ENCODE measurements around the gene FOCAD.
"Not testable (repeated sequence)": the region's sequence is repeated elsewhere in the genome, so short reads cannot be mapped to it uniquely, and the experiment has no call there.

The FOCAD gene

DNA sequence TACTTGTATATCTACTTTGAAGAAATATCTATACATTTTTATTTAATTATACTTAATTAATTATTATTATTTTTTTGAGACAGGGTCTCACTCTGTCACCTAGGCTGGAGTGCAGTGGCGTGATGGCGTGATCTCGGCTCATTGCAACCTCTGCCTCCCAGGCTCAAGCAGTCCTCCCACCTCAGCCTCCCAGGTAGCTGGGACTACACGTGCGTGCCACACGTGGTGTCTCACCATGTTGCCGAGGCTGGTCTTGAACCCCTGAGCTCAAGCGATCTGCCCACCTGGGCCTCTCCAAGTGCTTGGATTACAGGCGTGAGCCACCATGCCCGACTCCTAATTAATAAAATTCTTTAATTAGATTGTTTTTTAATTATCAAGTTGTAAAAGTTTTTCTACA, 10.5 kb upstream of the FOCAD start:
- not testable (repeated sequence) for DNase-seq

DNA sequence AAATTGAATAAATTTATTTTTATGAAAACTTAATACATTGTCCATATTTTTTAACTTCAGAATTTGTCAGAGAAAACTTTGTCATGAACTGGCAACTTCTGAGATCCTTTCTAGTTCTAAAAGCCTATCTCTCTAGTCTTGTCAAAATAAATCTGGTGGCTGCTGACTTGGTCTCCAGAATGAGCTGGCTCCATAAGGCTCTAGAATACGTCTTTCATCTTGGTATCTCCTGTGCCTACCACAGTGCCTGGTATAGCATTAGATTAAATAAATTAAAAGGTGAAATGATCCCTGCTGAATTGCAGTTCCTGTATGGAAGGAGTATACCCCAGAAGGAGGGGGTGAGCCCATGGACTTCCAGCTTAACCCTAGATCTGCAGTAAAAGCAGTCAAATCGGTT, 2.6 kb upstream of the FOCAD start:
- no peak for DNase-seq

DNA sequence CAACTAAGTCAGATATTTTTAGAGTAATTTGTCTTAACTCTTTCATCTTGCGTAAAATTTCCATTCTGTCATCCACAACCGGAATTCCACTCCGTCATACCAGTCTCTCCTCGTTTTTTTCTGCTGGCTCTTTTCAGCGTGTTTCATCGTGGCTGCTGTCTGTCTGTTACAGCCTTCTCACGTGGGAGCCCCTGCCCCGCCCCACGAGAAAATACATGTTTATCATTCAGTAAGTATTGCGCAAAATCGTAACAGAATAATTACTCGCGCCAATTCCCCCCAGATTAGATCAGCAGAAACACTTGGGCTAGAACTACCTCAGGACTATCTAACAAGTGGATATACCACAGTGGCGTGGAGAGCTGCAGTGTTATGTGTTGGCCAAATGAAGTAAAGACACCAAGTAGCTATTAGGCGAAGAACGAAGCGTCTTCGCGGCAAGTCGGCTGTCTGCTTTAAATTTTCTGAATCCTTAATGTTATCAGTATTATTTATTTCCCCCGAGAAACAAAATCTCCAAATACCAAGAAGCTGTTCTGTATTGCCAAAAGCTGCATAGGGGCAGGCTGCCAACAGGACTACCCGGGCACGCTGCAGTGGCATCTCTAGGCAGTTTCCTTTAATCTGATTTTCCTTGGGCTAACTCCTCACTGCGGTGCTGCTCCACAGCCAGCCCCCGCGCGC, 566 bp upstream of the FOCAD start:
- DNase-seq = peak; percentile 12

DNA sequence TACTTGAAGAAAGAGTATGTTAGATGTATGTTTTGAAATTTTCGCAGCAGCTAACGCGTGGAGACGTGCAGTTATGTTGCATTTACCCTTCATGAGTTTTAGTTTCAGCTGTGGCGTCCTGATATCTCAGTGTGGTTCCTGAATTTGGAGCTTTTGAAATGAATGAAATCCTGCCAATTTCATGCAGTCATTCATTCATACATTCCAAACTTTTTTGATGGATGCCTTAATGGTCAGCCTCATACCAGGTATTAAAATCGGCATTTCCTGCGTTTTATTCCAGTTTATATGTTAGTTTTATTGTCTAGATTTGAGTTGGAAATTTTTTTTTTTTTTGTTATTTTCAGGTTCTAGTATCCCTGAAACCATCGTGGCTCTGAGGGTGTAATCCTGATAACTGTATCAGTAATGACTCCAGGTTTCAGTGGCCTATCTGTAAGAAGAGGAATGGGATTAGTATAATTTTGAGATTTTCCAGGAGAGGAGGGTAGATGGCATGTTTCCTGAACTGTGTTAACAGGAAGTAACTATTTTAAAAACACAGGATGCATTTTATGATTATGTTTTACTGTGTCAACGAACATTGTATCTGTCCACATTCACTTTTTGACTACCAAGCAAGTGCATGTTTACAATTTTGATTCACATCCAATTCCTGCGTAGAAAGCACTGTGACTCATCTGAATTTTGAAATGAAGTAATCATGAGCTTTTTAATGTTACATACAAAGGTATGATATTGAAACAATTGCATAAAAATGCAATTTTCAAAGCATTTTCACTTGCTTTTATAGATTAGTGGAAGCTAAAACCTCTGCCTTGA, 1.0 kb downstream of the FOCAD start:
- DNase-seq = no peak

DNA sequence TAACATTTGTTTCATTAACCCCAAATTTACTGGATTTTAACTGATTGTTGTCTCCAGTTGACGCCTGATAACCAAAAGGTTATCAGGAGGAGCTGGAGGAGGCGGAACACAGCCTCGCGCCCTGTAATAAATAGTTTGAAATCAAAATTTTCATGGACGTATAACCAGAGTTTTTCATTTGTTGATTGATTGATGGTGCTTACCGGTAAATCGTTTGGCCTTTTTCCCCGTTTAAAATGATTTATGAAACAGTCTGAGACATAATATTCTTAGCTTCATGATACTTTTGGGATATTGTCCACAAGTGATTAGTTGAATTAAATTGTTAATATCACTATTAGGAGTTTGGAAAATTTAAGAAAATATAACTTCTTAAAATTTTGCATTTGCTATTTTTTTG, 1.7 kb downstream of the FOCAD start:
- no peak for DNase-seq

DNA sequence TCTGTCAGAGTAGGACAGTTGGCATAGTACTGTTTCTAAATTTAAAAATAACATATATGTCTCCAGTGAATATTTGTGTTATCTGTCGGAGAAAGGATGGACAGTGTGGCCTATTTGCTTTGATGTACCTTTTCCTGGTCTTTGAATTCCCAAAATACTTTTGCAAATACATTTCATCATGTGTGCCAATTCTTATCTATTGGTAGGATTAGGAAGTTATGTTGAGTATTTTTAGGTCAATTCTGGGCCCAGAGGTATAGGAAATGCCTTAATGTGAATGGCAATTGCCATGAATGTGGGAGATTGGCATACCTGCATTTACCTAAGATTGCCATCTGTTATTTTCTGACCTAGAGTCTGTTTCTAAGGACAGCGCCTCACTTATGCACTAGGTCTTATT, 5.8 kb downstream of the FOCAD start:
- no peak for DNase-seq

DNA sequence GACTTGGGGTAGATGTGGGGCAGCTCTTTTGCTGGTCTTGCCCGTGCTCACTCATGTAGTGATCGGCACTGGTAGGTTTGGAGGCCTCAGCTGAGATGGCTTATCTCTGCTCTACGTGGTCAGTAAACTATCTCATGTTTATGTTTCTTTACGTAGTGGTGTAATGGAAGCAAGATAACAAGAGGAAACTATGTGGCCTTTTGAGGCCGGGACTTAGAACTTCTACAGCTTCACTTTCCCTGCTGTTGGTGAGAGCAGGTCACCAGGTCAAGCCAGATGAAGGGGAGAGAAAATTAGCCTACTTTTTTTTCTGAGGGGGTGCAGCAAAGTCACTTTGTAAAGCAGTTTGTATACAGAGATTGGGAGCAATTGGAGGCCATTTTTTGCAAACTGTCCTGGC, 8.5 kb downstream of the FOCAD start:
- no peak for DNase-seq

DNA sequence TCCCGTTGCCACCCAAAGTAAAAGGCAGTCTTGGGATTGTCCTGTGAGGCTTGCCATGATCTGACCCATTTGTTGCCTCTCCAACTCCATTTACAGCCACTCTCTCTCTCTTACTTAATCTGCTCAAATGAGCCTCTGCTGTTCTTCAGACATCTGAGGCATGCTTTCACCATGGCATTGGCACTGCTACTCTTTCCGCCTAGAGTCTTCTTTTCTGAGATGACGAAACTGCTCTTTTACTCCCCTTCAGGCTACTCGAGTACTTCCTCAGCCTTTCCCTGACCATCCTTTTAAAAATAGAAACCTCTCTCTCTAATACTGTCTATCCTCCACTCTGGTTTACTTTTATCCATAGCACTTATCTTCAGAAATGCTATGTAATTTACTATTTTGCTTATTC, 9.0 kb downstream of the FOCAD start:
- DNase-seq = no peak

DNA sequence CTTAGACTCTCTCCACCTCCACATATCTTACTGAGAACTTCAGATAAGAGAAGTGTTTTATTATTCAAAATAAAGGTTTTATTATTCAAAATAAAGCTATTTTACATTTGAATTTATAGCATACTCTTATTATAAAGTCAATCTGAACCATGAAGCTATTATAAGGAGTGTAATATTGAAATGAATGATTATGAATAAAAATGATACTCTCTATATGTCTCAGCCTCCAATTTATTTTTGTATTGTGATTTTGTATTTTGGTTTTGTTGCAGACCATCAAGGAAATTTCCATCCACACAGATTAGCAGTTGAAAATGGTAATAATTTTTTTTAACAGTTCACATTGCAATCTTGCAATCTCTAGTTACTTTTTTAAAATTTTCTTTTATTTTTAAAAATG, 10.2 kb downstream of the FOCAD start:
- DNase-seq = no peak

DNA sequence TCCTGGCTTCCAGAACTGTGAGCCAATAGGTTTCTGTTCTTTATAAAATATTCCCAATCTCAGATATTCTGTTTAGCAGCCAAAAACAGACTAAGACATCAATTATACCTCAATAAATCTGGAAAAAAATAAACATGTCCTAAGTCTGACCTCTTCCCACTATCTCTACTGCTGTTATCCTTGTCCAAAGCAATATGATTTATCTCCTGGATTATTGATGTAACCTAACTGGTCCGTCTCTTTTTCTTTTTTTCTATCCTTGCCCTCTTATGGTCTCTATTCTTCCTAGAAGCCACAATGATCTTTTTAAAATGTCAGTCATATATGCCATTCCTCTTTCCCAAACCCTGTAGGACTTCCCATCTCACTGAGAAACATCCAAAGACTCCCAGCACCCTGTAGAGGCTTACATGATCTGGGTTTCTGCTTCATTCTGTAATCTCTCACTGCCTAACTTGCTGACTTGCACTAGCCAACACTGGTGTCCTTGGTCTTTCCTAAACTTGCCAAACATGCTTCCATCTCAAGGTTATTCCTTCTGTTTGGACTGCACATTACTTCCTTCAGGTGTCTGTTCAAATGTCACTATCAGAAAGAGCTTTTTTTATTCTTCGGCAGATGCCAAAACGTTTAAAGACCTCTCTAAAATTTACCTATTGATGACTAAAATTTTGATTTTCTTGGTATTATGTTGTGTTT, 13.1 kb downstream of the FOCAD start:
- no peak for DNase-seq

DNA sequence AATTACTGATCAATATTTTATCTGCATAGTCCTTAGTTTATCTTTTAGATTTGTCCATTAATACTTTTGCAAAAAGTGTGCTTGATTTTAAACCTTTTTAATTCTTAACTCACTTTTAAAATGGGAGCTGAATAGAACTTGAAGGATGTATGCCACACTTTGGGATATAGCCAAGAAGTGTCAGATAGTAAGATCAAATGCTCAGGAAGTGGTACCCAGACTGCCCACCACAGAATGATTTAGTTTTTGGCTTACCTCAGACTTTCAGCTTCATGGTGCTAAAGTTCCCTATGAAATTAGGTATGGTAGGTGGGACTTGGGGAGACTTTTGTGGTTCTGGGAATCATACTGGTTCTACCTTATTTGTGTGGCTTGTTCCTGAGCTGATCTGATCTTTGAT, 14.7 kb downstream of the FOCAD start:
- DNase-seq = no peak

DNA sequence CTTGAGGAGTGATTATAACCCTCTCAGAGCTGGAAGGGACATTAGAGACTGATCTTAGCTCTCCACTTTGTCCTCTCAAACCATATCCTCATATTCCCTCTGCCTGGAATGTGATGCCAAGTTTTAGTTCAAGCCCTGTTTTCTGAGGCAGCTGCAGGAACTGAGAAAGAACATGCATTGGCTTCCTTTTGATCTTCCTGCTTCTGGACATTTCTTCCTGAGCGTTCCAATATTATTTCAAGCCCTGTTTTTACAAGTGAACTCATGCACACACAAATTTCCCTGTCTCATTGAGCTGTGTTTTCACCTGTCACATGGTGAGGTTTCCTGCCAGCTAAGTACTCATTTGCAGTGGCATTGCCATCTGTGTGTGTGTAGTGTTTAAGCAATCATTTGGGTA, 17.0 kb downstream of the FOCAD start:
- DNase-seq = no peak

DNA sequence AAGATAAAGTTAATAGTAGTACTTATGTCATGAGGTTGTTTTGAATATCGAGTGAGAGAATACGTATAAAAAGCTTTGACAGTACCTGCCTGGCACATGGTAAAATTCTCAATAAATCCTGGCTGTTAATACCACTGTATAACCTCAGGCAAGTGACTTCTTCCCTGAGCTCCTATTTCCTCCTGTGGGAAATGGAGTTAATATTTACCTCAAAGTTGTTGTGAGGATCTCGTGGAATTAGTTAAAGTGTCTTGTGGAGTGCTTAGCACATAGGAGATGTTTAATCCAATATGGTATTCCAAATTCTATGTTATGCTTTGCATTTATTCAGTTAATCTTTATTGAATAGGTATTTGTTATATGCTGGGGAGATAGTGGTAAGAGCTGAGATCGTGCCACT, 18.5 kb downstream of the FOCAD start:
- no peak for DNase-seq

DNA sequence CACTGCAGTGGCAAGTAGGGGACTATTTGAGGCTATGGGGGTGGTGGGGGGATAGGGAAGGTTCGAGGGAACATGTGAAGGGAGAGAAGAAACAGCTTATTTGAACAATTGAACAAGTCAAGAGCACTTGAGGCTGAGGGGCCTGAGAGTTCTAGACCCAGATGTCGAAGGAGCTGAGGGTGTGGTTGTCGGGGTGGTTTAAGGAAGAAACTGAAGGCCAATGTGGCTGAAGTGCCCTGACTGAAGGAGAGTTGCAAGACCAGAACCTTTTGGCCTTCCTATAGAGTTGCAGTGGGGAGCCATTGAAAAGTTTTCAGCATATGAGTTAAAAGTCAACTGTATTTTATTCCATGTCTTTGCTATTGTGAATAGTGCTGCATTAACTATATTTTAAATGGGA, 19.1 kb downstream of the FOCAD start:
- DNase-seq = no peak

DNA sequence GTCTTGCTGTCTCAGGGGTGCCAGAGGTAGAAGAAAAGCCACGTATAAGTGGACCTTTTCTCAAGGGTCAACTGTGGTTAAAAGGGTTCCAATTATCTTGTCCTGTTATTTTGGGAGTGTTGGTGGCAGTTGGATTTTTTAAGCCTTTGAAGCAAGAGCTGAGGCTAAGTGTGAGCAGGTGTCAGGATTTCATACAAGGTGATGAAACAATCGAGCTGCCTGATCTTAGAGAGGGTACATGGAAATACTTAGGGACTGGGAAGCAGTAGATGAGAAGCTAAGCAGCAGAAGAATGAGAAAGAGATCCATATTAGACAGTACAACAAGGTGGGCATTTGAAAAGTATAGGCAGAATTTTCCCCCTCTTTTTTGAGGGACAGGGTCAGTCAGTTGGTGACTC, 23.6 kb downstream of the FOCAD start:
- no peak for DNase-seq

DNA sequence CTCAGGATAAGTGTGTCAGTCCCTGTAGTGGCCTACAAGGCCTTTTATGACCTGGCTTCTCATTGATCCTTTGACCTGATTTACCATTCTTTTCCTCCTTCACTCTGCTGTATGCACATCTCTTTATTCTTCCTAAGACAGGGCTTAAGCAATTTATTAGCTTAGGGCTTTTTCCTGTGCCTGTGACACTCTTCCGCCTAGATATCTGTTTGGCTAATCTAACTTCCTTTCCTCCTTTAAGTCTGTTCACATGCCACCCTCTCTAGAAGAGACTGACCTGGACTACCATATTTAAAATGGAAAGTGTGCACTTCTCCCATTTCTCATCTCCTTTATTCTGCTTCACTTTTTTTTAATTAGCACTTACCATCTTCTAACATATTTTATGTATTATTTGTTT, 29.1 kb downstream of the FOCAD start:
- no peak for DNase-seq

DNA sequence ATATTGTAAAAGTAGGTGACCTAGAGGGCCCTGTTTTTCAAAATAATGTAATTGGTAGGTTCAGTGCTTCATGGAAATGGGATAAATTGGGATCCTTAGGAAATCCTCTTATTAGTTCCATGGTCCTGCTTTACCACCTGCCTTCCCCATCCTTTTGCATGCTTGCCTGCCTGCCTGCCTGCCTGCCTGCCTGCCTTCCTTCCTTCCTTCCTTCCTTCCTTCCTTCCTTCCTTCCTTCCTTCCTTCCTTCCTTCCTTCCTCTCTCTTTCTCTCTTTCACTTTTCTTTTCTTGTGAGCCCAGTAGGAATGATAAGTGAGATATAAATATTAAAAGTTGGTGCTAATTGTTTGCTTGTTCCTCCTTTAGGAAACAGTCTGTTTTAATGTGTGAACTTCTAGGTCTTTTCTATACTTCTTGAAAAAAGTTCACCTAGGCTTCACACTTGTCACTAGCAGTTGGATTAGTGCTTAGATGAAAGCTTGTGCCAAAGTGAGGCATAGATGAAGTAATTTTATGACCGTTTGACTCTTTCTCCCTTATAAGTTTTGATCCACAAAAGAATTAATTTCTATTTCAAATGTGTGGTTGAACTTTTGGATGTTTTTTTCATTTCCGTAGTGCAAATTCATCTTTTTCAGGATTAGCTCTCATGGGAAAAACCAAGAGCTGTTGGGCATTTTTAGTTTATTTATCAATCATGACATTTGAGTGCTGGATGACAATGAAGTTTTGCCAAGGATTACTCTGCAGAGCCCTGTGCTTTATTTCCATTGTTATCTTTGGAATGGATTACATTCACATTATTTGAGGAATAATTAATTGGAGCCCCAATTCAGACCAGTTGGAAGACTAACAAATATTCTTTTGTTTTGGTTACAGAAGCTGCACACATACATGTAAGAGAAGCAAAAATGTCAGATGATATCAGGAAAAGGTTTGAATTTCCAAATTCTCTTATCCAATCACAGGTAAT, 30.7 kb downstream of the FOCAD start:
- DNase-seq = no peak

DNA sequence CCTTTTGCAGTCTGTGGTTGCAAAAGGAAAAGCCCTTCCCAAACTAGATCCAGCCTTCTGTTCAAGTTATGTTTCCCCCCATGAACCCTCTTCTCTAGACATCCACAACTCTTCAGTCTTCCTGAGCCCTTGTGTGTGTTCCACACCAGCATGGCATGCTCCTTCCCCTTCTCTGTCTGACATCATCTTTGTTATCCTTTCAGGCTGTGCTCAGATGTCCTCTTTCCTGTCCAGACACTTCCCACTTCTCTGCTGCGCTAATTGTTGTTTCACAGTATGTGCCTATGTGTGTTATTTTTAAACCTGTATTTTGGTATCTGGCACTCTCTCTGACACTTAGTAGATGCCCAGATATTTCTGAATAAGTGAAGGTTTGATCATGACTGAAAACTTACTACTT, 38.2 kb downstream of the FOCAD start:
- no peak for DNase-seq

DNA sequence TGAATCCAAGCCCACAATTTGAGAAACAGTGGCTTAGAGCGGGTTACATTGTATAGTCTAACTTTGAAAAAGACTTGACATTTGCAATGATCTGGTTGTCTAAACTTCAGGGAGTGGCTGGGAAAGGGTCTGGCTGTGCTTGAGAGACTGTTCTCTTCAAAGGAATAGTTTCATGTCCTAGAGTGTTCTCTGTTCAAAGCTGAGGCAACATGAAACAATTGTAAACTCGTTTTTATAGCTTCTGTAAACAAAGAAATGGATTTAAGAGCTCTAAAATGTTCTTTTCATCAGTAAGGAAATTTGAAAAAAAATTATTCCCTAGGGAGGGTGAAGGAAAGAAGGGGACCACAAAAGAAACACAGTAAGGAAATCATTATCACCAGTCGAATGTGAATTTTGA, 41.6 kb downstream of the FOCAD start:
- DNase-seq = no peak

DNA sequence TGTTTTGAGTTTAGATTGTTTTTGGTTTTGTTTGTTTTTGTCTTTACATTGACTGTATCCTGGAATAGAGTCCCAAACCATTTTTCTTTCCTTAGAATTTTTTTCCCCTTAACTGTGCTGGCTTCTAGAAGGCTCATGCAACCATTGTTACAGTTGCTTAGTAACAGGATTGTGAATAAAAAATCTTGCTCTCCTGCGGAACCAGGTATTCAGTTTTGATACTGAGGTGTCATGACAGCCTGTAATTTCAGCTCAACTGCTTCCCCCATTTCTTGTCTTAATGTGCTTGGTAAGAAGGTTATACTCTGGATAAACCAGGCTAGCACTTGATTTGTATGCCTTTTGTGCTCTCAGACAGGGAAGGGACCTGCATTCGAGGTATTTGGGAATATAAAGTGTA, 42.1 kb downstream of the FOCAD start:
- DNase-seq = no peak

DNA sequence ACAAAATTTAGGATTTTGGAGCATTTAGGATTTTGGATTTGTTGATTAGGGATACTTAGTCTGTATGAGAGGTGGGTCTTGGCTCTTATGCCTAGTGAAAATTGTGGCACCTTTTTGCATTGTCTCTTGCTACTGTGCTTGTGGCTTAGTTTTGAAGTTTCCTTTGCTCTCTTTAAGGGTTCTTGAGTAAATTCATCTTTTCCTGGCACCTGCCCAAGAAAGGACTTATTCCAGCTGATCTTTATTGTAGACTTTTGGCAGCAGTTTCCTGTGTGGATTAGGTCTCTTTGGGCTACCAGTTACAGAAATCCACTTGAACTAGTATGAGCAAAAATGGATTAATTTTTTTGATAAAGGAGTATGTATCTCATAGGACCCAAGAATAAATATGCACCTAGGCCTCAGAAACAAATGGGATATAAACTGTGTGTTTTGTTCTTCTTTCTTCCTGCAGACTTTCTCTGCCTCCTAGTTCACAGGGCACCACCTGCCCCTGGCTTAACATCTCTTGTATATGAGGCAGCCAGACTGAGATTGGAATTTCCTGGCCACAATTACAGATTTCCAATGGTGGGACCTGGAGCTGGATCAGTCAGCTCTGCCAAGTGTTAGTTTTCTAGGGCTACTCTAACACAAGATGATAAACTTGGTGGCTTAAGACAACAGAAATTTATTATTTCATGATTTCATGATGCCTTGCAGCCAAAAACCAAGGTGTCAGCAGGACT, 44.6 kb downstream of the FOCAD start:
- no peak for DNase-seq

DNA sequence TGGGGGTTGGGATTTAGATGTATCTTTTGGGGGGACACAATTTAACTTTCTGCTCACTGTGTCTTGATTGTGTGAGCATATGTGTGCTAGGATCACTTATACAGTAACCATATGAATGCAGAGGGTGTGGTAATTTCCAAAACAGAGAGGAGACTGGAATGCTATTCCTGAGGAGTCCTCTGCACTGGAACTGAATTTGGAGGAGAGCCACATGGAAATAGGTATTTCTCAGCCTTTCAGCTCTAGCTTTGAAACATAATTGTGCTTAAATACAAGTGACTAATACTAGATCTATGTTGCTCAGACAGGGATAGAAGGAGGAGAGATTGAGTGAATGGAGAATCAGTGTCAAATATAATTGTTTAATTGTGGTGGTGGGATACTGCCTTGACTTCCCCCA, 45.5 kb downstream of the FOCAD start:
- no peak for DNase-seq

Data from NCI-H1436 (cell line).